Endodermal cell (in vitro differentiated cells): ENCODE measurements around the gene NFIX. TPM values are rescaled to one million over a fixed set of nuclear protein-coding genes. Genes with fewer than 3 reads are reported as not detected.

ENCODE experiments used
- DNase-seq: peaks from one replicate; pipeline ENCODE4 v3.0.0-alpha.2; 2017
- H3K27ac ChIP-seq: 2 replicates; pipeline ENCODE4 v1.5.1; 2013; ENCODE audit warnings: mild to moderate bottlenecking, low read depth, low read length, moderate library complexity
- H3K27me3 ChIP-seq: 2 replicates; pipeline ENCODE4 v1.6.1; 2013; ENCODE audit warnings: mild to moderate bottlenecking, low read length, moderate library complexity; ENCODE audit not compliant: insufficient read depth, control insufficient read depth, poor library complexity, severe bottlenecking
- H3K36me3 ChIP-seq: 2 replicates; pipeline ENCODE4 v1.7.0; 2013; ENCODE audit warnings: mild to moderate bottlenecking, low read length, moderate library complexity; ENCODE audit not compliant: control insufficient read depth, insufficient read depth
- H3K4me1 ChIP-seq: one replicate; pipeline ENCODE4 v1.7.0; 2013; ENCODE audit warnings: low read length; ENCODE audit not compliant: control insufficient read depth, insufficient read depth
- H3K4me3 ChIP-seq: 2 replicates; pipeline ENCODE4 v1.5.1; 2013; ENCODE audit warnings: mild to moderate bottlenecking, low read length, moderate library complexity
- H3K9ac ChIP-seq: 2 replicates; pipeline ENCODE4 v1.6.1; 2013; ENCODE audit warnings: mild to moderate bottlenecking, low read length, moderate library complexity; ENCODE audit not compliant: poor library complexity, severe bottlenecking; ENCODE audit errors: extremely low read depth
- H3K9me3 ChIP-seq: 2 replicates; pipeline ENCODE4 v1.6.1; 2013; ENCODE audit warnings: mild to moderate bottlenecking, low read length, moderate library complexity; ENCODE audit not compliant: control insufficient read depth
- H3K27ac Mint-ChIP-seq: 2 replicates; pipeline ENCODE4 v1.8.0; 2020; ENCODE audit warnings: mixed read lengths
- H3K27me3 Mint-ChIP-seq: 2 replicates; pipeline ENCODE4 v1.8.0; 2021; ENCODE audit warnings: mild to moderate bottlenecking, mixed read lengths; ENCODE audit not compliant: insufficient read depth
- H3K36me3 Mint-ChIP-seq: 2 replicates; pipeline ENCODE4 v1.8.0; 2020; ENCODE audit warnings: low read depth, mixed read lengths
- H3K4me1 Mint-ChIP-seq: 2 replicates; pipeline ENCODE4 v1.8.0; 2020; ENCODE audit warnings: mixed read lengths
- H3K4me3 Mint-ChIP-seq: 2 replicates; pipeline ENCODE4 v1.8.0; 2020; ENCODE audit warnings: mild to moderate bottlenecking, moderate library complexity, mixed read lengths
- H3K9me3 Mint-ChIP-seq: 2 replicates; pipeline ENCODE4 v1.8.0; 2020; ENCODE audit warnings: mild to moderate bottlenecking, mixed read lengths
- CTCF ChIP-seq: fragments of 200-600 bp; sonication (generic); conservative IDR thresholded peaks from 2 replicates; pipeline ENCODE4 v1.5.0; 2021; ENCODE audit warnings: antibody characterized with exemption, mild to moderate bottlenecking
- WGBS, 2 experiments: methylation state at CpG; one replicate each; pipeline versions ENCODE4 v1.1.5 to v1.1.7; 2013; ENCODE audit warnings: missing lambda C conversion rate in 2 of 2, mixed read lengths in 1 of 2; ENCODE audit not compliant: insufficient coverage in 1 of 2, insufficient read length in 1 of 2; 5-methylcytosine and 5-hydroxymethylcytosine counted together
- total RNA-seq, 2 donors: library from RNA; stranded (reverse); fragmentation: NEBNext Ultra II Directional in 1 of 2; extraction: Animal tissue kit (Norgen Biotek cat#: 25700) in 1 of 2; gene quantifications; 2 replicates in 1 of 2; 3 replicates in 1 of 2; pipeline ENCODE4 v1.2.1, GENCODE V29; 2021

Gene NFIX
- total RNA-seq, 2 donors from 2014 or later, result 0.22 to 0.40 TPM

GRCh38 chr19:13076787-13077186 lies 81.5 kb downstream of the NFIX start:
- Histone ChIP-seq H3K27me3 (no peaks in the 10 kb centered on the region), H3K27ac (no peak overlapping the region), H3K9me3 (no peaks in the 10 kb centered on the region), H3K4me1 (peaks cover 10% of the 10 kb centered on the region), H3K9ac (no peak overlapping the region), H3K36me3 (no peaks in the 10 kb centered on the region), H3K4me3 (no peak overlapping the region)
- Mint-ChIP-seq H3K9me3 (no peaks in the 10 kb centered on the region), H3K27ac (no peak overlapping the region), H3K4me3 (no peak overlapping the region), H3K27me3 (peaks cover 43% of the 10 kb centered on the region), H3K36me3 (no peaks in the 10 kb centered on the region), H3K4me1 (peaks cover 22% of the 10 kb centered on the region)
- TF ChIP-seq CTCF, result no peak
- no peak for DNase-seq
- 80 to 92% methylated on average over 2 to 6 of the region's 6 CpGs for WGBS, 2 experiments

GRCh38 chr19:13077240-13077639 lies 82.0 kb downstream of the NFIX start:
- Histone ChIP-seq H3K27ac (no peak overlapping the region), H3K9ac (no peak overlapping the region), H3K4me1 (peaks cover 10% of the 10 kb centered on the region), H3K36me3 (no peaks in the 10 kb centered on the region), H3K4me3 (no peak overlapping the region), H3K9me3 (no peaks in the 10 kb centered on the region), H3K27me3 (no peaks in the 10 kb centered on the region)
- Mint-ChIP-seq H3K4me1 (peaks cover 26% of the 10 kb centered on the region), H3K27me3 (peaks cover 42% of the 10 kb centered on the region), H3K9me3 (no peaks in the 10 kb centered on the region), H3K27ac (no peak overlapping the region), H3K4me3 (no peak overlapping the region), H3K36me3 (no peaks in the 10 kb centered on the region)
- 68 to 84% methylated on average over 6 to 11 of the region's 11 CpGs for WGBS, 2 experiments
- DNase-seq, result no peak
- TF ChIP-seq CTCF, result no peak

GRCh38 chr19:13078381-13078780 lies 83.1 kb downstream of the NFIX start:
- Mint-ChIP-seq H3K27ac (no peak overlapping the region), H3K9me3 (no peaks in the 10 kb centered on the region), H3K4me1 (peaks cover 29% of the 10 kb centered on the region), H3K36me3 (no peaks in the 10 kb centered on the region), H3K27me3 (peaks cover 38% of the 10 kb centered on the region), H3K4me3 (no peak overlapping the region)
- no peaks in the 10 kb centered on the region for H3K36me3 ChIP-seq
- no peaks in the 10 kb centered on the region for H3K9me3 ChIP-seq
- H3K27ac ChIP-seq, result no peak overlapping the region
- peaks cover 10% of the 10 kb centered on the region for H3K4me1 ChIP-seq
- no peak overlapping the region for H3K4me3 ChIP-seq
- H3K27me3 ChIP-seq, result no peaks in the 10 kb centered on the region
- no peak overlapping the region for H3K9ac ChIP-seq
- TF ChIP-seq CTCF, result no peak
- peak; percentile 50 for DNase-seq
- WGBS, 2 experiments, result 84 to 86% methylated on average over 1 to 10 of the region's 10 CpGs
